ENCODE results near the gene VWA3B.
"Not testable (repeated sequence)": the region's sequence is repeated elsewhere in the genome, so short reads cannot be mapped to it uniquely, and the experiment has no call there.

VWA3B gene

DNA sequence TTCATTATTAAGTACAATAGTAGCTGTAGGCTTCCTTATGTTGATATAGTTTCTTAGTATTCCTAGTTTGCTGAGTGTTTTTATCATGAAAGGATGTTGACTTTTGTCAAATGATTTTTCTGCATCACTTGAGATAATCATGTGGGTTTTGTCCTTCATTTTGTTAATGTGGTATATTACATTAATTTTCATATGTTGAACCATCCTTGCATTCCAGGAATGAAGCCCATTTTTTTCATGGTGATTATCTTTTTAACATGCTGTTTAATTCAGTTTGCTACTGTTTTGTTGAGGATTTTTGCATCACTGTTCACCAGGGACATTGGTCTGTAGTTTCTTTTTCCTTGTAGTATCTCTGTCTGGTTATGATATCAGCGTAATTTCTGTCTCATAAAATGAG lies 176.4 kb downstream of the VWA3B start:
- DNase-seq, result no peak

DNA sequence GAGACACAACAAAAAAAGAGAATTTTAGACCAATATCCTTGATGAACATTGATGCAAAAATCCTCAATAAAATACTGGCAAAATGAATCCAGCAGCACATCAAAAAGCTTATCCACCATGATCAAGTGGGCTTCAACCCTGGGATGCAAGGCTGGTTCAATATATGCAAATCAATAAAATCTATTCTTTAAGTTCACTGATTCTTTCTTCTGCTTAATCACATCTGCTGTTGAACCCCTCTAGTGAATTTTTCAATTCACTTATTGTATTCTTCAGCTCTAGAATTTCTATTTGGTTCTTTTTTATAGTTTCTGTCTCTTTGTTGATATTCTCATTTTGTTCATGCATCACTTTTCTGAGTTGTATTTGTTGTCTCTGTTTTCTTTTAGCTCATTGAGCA lies 181.3 kb downstream of the VWA3B start:
- DNase-seq, result not testable (repeated sequence)

DNA sequence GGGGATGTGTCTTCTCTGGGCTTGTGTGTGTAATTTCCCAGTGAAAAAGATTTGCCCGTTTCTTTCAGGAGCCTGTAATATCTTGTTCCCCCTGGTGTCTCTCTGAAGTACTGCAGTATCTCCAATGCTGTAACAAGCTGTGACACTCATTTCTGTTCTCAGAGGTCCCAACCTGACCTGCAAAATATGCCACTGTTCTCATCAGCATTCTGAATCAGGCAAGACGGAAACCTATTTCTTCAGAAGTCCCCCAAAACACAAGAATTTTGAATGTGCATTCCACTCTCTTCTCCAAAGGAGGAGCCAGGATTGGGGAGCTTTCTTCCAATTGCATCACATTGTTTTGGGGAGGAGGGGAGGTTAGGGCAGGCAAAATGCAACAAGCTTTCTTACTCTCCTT lies 182.3 kb downstream of the VWA3B start:
- peak; percentile 75 for DNase-seq

DNA sequence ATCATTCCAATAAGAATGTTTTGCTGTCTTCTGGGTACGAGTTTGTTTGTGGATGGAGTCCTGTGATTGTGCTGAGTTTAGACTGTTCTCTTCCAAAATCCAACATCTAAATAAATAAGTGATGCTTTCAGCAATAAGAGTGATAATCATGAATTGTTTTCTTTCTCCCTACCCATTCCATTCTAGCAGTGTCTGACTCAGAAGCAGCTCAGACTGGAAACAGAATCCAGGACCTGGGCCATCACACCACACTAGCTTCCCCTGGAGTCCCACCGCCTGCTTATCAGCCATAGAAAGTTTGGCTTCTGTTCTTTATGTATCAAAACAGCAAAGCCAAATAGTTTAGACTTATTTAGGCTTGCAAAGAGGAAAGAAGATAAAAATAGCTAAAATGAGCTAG lies 182.9 kb downstream of the VWA3B start:
- DNase-seq, result no peak

DNA sequence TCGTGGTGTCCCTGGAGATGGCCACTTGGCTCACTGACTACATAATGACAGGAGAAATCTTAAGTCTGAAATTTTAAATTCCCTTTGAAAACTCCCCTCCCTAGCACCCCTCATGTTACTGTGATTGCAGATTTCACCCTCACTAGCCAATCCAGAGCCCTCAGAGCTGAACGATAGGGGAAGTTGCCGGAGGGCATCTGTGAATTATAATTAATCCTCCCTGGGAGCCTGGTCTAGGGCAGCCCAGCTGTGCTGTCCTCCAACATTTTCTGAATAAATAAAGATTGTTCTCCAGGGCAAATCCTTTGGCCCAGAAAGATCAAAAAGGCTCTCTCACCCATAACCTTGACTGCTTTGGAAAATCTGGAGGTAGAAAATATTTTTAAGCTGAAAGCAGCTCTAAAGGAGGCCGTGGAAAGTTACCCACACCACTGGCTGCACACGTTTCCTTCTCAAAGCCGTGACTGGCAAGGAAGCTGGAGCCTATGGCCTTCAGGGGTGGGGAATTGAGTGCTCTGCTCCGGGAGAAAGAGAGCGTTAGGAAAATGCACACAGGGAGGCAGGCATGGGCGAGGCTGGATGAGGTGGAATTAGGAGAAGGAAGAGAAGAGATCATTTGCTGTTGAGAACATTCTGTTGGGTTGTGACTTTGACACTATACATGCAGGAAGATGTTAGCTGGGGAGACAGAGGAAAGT lies 190.3 kb downstream of the VWA3B start:
- DNase-seq, result no peak

DNA sequence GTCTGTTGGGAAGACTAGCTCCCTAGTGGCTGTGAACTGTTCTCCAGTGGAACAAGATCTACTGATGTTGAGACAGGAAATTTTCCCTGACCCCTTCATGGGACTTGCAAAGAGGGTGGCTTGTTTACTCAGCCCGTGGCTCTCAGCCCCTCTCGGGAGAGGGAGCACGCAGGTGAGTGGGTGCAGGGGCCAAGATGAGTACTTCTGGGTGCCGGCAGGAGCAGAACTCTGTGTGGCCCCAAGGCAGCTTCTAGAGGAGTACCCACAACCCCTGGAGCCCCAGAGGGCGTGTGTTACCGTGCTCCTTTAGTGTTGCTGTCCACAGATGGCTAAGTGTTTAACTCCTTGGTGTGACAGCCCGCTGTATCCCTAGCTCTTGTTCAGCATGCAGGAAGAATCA lies 191.1 kb downstream of the VWA3B start:
- DNase-seq, result no peak

DNA sequence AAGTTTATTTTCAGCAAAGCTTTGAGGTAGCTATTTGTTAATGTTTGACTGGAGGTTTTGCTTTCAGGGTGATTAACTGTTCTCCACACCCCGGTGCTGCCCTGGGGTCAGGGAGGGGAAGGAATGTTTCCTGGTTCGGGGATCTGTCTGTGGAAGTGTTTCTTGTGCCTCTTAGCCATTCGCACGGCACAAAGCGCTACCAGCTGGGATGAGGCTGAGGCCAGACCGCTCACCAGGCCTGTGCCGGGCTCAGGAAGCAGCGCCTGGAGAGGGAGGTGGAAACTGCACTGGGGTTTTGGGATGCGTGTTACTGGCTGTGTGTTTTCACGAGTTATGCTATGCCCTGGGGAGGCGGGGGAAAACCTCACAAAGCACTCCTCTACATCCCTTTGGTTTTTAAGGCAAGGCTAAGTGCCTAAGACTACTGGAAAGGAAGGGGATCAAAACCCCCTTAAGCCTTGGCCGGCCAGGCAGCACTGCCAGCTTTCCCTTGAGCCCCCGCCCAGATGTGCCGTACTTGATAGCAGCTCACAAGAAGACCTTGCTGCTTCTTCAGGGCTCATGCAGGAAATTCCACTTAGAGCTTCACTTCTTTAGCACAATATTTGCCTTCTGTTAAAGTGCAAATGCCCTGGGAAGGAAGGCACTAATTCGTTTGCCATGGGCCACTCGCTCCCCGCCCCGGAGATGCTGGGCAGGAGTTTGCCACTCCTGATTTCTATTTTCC lies 193.6 kb downstream of the VWA3B start:
- no peak for DNase-seq

DNA sequence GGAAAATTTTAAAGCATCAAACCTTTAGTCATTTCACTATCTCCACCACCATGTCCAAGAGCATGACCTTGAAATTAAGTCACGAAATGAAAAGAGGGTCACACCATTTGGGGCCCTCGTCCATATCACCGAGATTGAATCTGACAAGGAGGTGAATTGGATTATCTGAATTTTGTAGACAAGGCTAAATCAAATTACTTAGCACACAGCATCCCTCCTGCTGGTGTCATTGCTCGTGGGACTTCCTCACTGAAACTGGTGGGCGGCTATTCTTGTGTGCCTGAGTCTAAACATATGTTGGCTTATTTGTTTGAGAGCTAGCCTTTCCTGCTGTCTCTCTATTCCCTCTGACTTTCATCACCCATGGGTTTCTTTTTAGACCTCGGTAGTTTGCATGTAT lies 194.6 kb downstream of the VWA3B start:
- DNase-seq, result no peak

DNA sequence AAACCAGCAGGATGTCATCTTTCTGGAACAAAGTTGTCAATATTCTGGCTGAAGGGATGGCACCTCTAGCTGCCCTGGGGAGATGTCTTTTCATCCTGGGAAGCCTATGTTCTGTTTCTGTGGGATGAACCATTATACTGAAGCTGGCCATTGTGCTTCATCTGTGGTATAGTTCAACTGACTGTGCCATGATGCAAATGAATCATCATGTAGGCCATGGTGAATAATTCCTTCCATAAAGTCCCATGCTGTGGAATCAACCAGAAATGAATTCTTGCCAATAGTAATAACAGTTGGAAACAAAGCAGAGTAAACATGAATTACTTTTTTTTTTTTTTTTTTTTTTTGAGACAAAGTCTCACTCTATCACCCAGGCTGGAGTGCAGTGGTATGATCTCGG lies 195.1 kb downstream of the VWA3B start:
- no peak for DNase-seq

DNA sequence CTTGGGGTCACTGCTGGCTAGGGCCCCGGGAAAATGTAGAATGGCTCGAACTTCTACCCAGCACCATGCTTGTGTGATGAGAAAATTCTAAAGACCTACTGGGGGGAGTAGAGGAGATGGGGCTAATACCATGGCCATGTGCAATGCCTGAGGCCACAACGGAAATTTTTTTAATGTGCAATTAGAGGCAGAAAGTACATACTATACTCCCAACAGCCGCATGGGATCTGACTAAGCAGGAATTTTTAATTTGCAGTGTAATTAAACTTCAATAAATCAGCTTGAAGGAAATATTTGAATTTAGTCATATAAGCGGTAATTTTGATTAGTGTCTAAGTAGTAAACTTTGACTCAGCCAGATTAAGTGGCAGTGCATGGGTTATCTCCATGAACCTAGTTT lies 206.1 kb downstream of the VWA3B start:
- no peak for DNase-seq

DNA sequence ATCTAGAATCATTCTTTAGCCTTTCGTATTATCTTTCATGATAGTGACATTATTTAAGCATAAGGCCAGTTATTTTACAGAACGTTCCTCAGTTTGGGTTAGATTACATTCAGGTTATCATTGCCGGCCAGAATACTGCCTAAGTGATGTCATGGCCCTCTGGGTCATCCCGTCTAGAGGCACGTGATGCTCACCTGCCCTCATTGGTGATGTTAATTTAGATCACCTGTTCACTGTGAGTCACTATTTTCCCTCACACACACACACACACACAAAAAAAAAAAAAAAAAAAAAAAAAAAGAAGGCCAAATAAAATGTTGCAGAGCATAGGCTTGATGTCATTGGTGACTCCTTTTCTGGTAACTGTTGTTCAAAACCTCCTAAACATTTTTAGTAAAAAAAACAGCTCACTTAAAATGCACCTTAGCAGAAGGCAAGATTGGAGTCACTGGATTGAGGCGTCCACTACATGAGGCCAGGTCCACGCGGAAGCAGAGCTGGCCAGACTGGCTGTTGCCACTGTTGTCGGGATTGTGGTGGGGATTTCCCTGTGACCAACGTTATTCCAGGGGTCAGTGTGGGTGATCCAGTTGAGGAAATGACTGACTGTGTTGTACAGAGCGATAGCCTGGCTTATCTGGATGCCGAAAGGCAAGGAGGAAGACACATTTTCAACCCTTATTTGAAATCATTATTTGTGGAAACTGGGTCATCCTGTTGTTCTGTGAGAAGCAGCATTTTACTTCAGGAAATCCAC lies 207.1 kb downstream of the VWA3B start:
- DNase-seq, result no peak

DNA sequence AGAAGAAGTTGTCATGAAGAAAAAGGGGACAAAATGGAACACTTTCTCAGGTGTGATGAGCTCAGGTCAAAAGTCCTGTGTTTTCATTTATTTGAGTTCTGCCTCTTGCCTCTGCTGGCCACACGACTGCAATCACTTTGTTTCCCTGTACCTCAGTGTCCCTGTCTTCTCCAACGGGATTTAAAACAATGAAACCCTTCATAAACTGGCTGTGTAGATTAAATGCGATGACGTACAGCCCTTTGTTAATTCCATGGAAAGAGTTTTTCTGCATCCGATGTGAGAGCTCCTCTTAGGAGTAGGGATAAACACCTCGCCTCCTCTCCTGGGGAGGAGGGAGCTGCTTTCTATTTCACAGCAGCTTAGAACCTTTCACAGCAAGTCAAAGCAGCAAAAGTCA lies 207.7 kb downstream of the VWA3B start:
- no peak for DNase-seq

DNA sequence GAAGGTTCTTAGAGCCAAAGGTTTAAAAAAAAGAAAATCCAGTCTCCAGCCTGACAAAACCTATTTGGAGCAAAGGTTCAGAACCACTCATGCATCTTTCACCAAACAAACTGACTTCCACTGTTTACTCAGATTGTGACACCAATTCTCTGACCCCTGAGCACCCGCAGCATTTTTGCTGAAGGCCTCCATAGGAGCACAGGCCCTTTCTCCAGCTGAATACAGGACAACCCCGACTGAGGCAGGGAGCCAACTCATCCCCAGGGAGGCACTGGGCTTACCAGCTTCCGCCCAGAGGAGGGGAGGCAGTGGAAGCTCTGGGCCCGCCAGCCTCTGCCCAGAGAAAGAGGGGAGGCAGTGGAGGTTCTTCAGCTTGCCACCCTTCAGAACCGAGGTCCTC lies 208.3 kb downstream of the VWA3B start:
- no peak for DNase-seq

DNA sequence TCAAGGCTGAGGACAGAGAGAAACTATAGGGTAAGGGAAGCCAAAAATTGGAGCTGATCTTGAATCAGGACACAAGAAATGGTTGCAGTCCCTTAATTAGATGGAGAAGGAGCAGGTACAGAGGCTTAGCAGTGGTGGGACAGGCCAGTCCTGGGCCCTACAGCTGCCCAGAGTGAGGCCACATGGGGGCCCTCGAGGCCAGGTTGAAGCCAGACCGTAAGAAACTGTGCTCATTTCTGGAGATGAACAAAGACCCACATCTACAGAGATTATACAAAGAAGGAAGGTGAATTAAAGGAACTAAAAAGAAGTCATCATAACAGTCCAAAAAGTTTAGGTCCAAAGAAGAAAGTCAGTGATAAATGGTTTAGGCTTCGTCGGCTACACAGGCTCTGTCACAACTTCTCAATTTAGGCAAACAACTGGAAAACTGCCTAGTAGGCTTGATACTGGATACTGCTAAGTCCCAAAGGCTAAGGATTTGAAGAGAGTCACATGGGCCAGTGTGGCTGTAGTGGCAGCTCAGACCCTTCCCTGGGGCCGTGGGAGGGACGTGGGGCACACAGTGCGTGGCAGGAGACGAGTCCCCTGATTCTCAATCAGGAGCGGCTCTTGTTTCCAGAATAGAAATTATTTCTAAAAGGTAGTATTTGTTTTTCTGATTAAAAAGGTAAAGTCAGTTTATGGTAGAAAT lies 208.9 kb downstream of the VWA3B start:
- DNase-seq, result no peak

DNA sequence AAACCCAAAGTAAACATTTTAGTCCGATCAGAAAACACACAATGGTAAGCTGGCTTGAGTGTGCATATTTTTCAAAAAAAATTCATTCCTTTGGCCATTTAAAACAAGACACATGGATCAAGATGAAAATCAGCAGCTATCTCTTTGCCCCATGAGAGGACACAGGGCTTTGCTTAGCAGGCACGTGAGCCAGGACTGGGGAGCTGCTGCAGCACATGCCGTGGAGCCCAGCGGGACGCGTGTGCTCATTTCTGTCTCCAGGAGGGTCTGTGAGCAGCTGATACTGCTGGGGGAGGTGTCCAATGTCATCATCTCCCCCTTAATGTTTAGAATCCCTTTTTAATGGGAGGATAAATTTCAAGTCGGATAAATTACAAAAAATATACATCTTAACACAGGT lies 209.5 kb downstream of the VWA3B start:
- DNase-seq, result no peak

DNA sequence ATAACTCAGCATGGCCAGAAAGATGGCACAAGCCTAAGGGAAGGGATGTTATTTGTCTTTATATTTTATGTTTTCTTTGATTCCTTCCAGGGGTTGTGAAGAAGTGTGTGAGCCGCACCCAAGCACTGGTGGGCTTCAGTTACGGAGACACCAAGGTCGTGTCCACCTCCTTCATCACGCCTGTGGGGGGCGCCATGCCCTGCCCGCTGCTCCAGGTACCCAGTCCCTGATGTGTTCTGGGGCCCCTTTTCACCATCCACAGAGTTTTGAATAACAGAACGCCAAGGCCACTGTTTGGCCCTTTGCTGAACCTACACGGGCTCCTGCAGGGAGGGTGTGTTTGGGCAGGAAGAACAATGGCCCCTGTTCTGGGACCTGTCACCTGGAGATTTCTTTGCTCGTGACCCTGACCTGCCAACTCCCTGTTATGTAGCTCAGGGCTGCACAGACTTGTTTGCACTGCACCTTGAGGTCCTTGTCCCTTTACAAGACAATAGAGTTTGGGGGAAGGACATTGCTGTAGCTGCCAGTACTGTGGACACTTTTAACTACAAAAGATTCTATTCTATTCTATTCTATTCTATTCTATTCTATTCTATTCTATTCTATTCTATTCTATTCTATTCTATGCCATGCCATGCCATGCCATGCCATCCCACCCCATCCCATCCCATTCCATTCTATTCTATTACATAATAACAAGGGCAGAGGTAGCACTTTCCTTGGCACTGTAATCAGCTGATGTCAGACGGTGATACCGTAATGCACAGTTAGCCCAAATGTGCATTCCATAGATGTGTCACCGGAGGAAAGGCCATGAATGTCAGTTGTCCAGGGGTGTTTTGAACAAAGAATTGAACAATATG lies 211.1 kb downstream of the VWA3B start:
- DNase-seq, result no peak

DNA sequence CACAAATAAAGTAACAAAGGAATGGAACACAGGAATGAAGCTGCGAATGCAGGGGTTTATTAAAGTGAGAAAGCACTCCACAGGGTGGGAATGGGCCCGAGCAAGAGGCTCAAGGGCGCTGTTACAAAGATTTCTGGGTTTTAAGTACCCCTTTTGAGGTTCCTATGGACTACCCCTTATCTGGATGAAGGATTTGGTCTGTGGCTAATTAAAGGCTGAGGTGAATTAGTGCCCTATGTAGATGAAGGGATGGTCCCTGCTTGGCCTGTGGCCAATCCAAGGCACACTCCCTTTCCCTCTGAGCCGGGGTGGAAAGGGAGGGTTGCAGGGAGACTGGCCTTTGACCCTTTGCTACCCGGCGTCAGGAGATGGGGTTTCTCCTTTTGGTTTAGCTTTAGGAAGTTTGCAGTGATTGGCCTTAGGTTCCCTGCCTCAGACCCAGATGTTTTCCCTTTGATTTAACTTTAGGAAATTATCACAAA lies 211.8 kb downstream of the VWA3B start:
- no peak for DNase-seq

DNA sequence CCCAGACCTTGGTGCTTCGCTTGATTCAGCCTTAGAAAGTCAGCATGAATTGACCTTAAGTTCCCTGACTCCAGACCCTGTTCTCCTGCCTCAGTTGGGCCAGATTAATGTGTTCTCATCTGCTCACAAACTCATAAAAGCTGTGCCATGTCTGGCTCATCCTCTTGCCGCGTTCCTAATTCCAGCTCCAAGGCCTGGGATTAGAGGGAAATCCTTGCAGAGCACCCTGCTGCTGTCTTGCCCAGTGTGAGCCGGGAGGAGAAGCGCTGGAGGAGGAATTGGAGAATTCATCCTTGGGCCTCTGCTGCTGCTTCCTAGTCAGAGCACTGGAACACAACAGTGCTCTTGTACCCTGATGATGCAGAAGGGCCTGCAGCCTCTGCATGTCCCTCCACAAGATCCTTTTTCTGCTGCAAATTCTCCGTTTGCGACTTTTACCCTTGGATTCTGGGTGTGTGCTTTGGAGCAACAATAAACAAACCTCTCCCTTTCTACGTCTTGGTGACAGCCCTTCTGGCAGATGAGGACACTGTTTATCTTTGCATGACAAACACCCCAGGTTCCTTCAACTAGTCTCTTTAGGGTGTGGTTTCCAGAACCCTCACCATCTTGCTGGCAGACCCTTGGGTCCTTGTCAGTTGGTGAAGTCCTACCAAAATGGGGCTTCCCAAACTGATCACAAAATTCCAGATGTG lies 212.4 kb downstream of the VWA3B start:
- no peak for DNase-seq

DNA sequence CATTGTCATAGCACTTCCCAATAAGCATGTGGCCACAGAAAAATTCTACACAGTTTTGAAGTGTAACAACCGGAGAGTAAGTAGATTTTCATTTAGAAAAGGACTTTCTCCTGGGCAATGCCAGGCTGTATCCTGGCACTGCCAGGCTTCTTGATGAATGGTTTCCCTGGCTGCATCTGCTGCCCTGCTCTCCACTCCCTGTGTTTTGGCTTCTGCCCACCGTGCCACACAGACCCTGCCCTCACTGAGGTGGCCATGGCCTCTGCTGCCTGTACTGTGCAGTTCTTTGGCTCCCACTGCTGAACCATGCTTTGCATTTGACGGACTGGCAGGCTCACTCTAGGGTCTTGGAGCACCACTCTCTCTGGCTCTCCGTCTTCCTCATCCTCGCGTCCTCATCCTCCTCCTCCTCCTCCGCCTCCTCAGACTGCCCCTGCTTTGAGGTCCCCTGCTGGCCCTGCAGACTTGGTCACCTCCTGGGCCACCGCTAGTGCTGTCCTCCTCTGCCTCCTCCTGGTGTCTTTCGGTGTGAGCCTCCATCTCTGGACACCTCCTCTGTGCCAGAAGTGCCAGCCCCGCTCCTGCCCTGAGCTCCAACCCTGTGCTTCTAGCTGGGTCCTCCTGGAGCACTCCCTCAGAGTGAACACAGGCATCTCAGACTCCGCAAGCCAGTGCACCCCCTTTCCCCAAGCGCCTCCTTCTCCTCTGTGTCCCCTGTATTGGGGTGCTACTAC lies 213.3 kb downstream of the VWA3B start:
- DNase-seq, result no peak

DNA sequence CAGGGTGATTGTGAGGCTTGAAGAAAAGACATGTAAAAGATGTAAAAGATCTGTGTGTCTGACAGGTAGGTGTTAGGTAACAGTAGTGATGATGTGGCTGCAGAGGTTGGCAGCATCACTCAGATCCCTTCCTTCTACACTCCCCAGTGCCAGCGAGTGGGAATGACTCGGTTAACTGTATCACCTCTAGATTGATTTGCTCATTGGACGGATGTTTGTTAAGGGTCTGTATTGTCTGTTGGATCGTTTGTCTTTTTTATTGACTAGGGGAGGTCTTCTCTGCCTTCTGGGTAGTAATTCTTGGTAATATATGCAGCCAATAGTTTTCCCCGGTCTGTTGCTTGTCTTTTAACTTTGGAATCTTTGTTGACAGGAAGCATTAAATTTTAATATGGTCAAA lies 214.5 kb downstream of the VWA3B start:
- no peak for DNase-seq

DNA sequence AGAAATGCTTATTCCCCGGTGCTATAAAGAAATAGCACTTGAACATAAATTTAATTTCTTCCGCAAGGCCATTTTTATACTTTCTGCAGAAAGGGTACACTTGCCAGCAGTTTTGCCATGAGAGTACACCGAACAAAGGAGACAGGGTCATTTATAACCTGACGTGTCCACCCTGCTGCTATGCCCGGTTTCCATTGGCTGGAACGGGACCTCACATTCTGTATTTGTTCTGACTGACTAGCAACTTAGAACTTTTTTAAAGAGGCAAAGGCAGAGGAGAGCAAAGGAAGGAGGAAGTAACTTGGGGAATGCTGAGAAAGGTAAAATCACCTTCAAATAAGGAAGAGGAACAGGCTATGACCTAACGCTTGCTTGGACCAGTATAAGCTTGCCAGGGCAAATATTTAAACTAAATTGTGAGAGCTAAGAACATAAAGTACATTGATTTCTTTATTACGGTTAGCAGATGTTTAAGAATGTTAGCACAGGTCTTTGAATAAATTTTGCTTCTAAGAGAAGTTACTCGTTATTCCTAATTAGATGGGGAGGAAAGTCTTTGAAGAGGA lies 220.2 kb downstream of the VWA3B start:
- DNase-seq, result not testable (repeated sequence)

Data from hematopoietic multipotent progenitor cell treated with erythropoietin and hydrocortisone succinate and interleukin-3 and kit ligand, for 6 days (in vitro differentiated cells).